Calu3 (cell line): ENCODE data around the gene ALKBH5. TPM values are rescaled to one million over a fixed set of nuclear protein-coding genes. Genes with fewer than 3 reads are reported as not detected.

ENCODE experiments used
- BruUV-seq: library from RNA; stranded (reverse); fragments of 400-500 nt; replicated peaks from 2 replicates; lab custom pipeline; 2021; lab: Mats Ljungman, UMichigan
- CTCF ChIA-PET: fragments of 300-600 bp; sonication (Branson Sonifier 250); formaldehyde crosslinking; loops from one replicate; lab custom pipeline; 2022; ENCODE audit warnings: antibody characterized with exemption; lab: Charles Lee
- DNase-seq: peaks from one replicate; pipeline ENCODE4 v3.0.0; 2022
- H3K27ac Mint-ChIP-seq: one replicate; pipeline ENCODE4 v1.8.0; 2022; ENCODE audit warnings: mixed read lengths; ENCODE audit not compliant: unreplicated experiment
- H3K27me3 Mint-ChIP-seq: one replicate; pipeline ENCODE4 v1.8.0; 2022; ENCODE audit warnings: mixed read lengths; ENCODE audit not compliant: unreplicated experiment
- H3K36me3 Mint-ChIP-seq: one replicate; pipeline ENCODE4 v1.8.0; 2022; ENCODE audit warnings: mild to moderate bottlenecking, moderate library complexity, mixed read lengths; ENCODE audit not compliant: insufficient read depth, unreplicated experiment
- H3K4me1 Mint-ChIP-seq: one replicate; pipeline ENCODE4 v1.8.0; 2022; ENCODE audit warnings: mild to moderate bottlenecking, low read depth, mixed read lengths; ENCODE audit not compliant: unreplicated experiment
- H3K4me3 Mint-ChIP-seq: one replicate; pipeline ENCODE4 v1.8.0; 2022; ENCODE audit warnings: mild to moderate bottlenecking, low read depth, moderate library complexity, mixed read lengths; ENCODE audit not compliant: unreplicated experiment
- H3K9me3 Mint-ChIP-seq: one replicate; pipeline ENCODE4 v1.8.0; 2022; ENCODE audit warnings: low read depth, mixed read lengths; ENCODE audit not compliant: unreplicated experiment
- intact Hi-C: fragments of 100-400 bp; cut with micrococcal nuclease; formaldehyde crosslinking; loops from one replicate; pipeline ENCODE4 v1.10.0; 2022; ENCODE audit not compliant: unreplicated experiment
- total RNA-seq: library from RNA; stranded (reverse); gene quantifications from 2 replicates; pipeline ENCODE4 v1.2.3, GENCODE V29; 2022
- TF ChIP-seq, protein P1 (sequence below): fragments of 200-600 bp; IDR thresholded peaks from one replicate; pipeline ENCODE4 v1.8.0; 2022; ENCODE audit warnings: antibody characterized with exemption; ENCODE audit not compliant: unreplicated experiment

Gene ALKBH5
- total RNA-seq, 1 experiment from 2014 or later, result 51.7 TPM

- intact Hi-C loops, result loop anchor here (10.0 kb wide), 1 partner anchor 81 kb away; no protein-coding TSS in a partner anchor
- Mint-ChIP-seq H3K4me1 (no peaks in the 10 kb centered on the region), H3K27me3 (no peaks in the 10 kb centered on the region), H3K4me3 (peak overlapping the region; percentile 87), H3K36me3 (peaks cover 15% of the 10 kb centered on the region), H3K9me3 (no peaks in the 10 kb centered on the region), H3K27ac (peak overlapping the region; percentile 81)
- TF ChIP-seq, protein P1, sequence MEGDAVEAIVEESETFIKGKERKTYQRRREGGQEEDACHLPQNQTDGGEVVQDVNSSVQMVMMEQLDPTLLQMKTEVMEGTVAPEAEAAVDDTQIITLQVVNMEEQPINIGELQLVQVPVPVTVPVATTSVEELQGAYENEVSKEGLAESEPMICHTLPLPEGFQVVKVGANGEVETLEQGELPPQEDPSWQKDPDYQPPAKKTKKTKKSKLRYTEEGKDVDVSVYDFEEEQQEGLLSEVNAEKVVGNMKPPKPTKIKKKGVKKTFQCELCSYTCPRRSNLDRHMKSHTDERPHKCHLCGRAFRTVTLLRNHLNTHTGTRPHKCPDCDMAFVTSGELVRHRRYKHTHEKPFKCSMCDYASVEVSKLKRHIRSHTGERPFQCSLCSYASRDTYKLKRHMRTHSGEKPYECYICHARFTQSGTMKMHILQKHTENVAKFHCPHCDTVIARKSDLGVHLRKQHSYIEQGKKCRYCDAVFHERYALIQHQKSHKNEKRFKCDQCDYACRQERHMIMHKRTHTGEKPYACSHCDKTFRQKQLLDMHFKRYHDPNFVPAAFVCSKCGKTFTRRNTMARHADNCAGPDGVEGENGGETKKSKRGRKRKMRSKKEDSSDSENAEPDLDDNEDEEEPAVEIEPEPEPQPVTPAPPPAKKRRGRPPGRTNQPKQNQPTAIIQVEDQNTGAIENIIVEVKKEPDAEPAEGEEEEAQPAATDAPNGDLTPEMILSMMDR, result no peak
- BruUV-seq, result no TSS peak
- CTCF ChIA-PET, result no interaction called here
- DNase-seq, result no peak
Observed at GRCh38 chr17:18225642-18226283, 42.1 kb downstream of the ALKBH5 start.

DNA sequence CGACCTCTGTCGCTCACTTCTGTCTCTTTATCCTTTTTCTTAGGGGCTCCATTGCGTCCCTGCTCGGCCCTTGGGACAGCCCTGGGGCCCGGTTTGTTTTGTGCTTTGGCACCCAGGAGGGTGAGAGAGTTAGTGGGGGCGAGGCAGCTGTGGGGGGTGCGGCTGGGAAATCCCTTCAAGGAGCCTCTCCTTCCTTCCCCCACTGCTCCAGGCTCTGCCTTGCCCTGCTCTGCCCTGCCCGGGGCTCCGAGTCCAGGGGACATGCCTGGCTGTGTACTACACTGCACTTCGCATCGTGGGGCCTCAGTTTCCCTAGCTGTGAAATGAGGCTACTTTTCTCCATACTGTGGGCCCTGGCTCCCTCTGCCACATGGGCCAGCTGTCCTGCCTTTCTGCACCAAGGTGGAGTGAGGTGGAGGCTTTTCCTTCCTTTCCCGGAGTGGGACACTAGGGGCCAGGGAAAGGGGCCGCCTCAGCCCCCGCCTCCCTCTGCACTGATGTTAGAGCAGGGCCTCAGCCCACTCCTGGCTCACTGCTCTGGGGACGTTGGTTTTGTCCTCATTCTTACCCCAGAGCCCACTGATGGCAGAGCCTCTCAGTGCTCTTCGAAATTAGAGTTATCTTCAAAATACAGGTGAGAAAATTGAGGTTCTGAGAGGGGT is 42.8 kb downstream of the ALKBH5 start:
- CTCF ChIA-PET, result no interaction called here
- intact Hi-C loops, result loop anchor here (10.0 kb wide), 1 partner anchor 82 kb away; no protein-coding TSS in a partner anchor

DNA sequence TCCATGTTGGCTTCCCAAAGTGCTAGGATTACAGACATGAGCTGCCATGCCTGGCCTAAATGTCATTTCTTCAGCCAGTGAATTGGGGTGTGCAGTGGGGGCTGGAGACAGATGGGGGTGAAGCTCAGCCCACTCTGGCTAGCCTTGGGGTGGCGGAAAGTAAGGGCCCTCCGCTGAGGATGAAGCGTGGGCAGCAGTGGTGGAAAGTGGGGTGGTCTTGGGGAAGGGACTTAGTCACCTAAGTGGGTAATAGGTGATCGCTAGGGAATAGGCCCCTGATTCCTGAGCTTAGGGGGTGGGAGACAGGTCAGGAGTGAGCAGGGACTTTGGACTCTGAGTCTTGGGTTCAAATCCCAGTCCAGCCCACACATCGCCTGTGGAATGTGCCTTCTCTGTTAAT is 44.0 kb downstream of the ALKBH5 start:
- intact Hi-C loops, result loop anchor here (10.0 kb wide), 1 partner anchor 83 kb away; no protein-coding TSS in a partner anchor
- CTCF ChIA-PET, result no interaction called here

More for the DNA sequence above, 42.8 kb downstream of the ALKBH5 start:
- Mint-ChIP-seq H3K36me3 (peaks cover 15% of the 10 kb centered on the region), H3K27ac (peak overlapping the region; percentile 81), H3K27me3 (no peaks in the 10 kb centered on the region), H3K4me1 (no peaks in the 10 kb centered on the region), H3K4me3 (peak overlapping the region; percentile 87), H3K9me3 (no peaks in the 10 kb centered on the region)
- BruUV-seq, result no TSS peak
- TF ChIP-seq, protein P1, result no peak
- DNase-seq, result no peak

GRCh38 chr17:18228176-18228682 is 44.6 kb downstream of the ALKBH5 start:
- Mint-ChIP-seq H3K27me3 (no peaks in the 10 kb centered on the region), H3K4me1 (no peaks in the 10 kb centered on the region), H3K36me3 (peaks cover 15% of the 10 kb centered on the region), H3K27ac (no peak overlapping the region), H3K4me3 (no peak overlapping the region), H3K9me3 (no peaks in the 10 kb centered on the region)
- DNase-seq, result no peak
- TF ChIP-seq, protein P1, result no peak
- intact Hi-C loops, result loop anchor here (10.0 kb wide), 1 partner anchor 83 kb away; no protein-coding TSS in a partner anchor
- no TSS peak for BruUV-seq
- CTCF ChIA-PET, result no interaction called here

More for the DNA sequence above, 44.0 kb downstream of the ALKBH5 start:
- Mint-ChIP-seq H3K27ac (no peak overlapping the region), H3K9me3 (no peaks in the 10 kb centered on the region), H3K4me3 (no peak overlapping the region), H3K36me3 (peaks cover 15% of the 10 kb centered on the region), H3K27me3 (no peaks in the 10 kb centered on the region), H3K4me1 (no peaks in the 10 kb centered on the region)
- no TSS peak for BruUV-seq
- no peak for DNase-seq
- TF ChIP-seq, protein P1, result no peak
